H9 (cell line): ENCODE data around the gene KAT6B. TPM values are rescaled to one million over a fixed set of nuclear protein-coding genes. Genes with fewer than 3 reads are reported as not detected.

ENCODE experiments used
- DNase-seq: peaks from one replicate; pipeline ENCODE4 v3.0.0-alpha.2; 2017
- H2AFZ ChIP-seq: one replicate; pipeline ENCODE4 v1.6.1; 2013; ENCODE audit warnings: mild to moderate bottlenecking, low read length, control low read depth, moderate library complexity
- H2AK5ac ChIP-seq: 2 replicates; pipeline ENCODE4 v1.6.1; 2013; ENCODE audit warnings: low read length, control low read depth, mixed read lengths; ENCODE audit not compliant: insufficient read length
- H2BK120ac ChIP-seq: one replicate; pipeline ENCODE4 v1.6.1; 2013; ENCODE audit warnings: low read depth, mild to moderate bottlenecking, low read length, control low read depth, inconsistent platforms; ENCODE audit not compliant: poor library complexity, severe bottlenecking
- H2BK12ac ChIP-seq: 2 replicates; pipeline ENCODE4 v1.6.1; 2013; ENCODE audit warnings: low read length, control low read depth, mixed read lengths, low read depth; ENCODE audit not compliant: insufficient read length
- H2BK15ac ChIP-seq: 2 replicates; pipeline ENCODE4 v1.6.1; 2013; ENCODE audit warnings: low read depth, low read length, control low read depth
- H2BK20ac ChIP-seq: one replicate; pipeline ENCODE4 v1.6.1; 2013; ENCODE audit warnings: low read depth, mild to moderate bottlenecking, low read length, control low read depth, inconsistent platforms; ENCODE audit not compliant: poor library complexity, severe bottlenecking
- H2BK5ac ChIP-seq: 2 replicates; pipeline ENCODE4 v1.6.1; 2013; ENCODE audit warnings: low read length, control low read depth, mixed read lengths; ENCODE audit not compliant: insufficient read length
- H3K14ac ChIP-seq: 2 replicates; pipeline ENCODE4 v1.6.1; 2013; ENCODE audit warnings: low read length, control low read depth; ENCODE audit not compliant: insufficient read depth
- H3K18ac ChIP-seq: 2 replicates; pipeline ENCODE4 v1.6.1; 2013; ENCODE audit warnings: low read depth, mild to moderate bottlenecking, mixed read lengths, low read length, control low read depth; ENCODE audit not compliant: insufficient read length
- H3K23ac ChIP-seq: 2 replicates; pipeline ENCODE4 v1.6.1; 2013; ENCODE audit warnings: low read length, control low read depth, mixed read lengths, low read depth; ENCODE audit not compliant: insufficient read length
- H3K23me2 ChIP-seq: 2 replicates; pipeline ENCODE4 v1.6.1; 2013; ENCODE audit warnings: low read depth, mild to moderate bottlenecking, mixed read lengths, low read length, control low read depth; ENCODE audit not compliant: insufficient read length, poor library complexity, severe bottlenecking
- H3K27ac ChIP-seq: 2 replicates; pipeline ENCODE4 v1.5.1; 2013; ENCODE audit warnings: low read length, control low read depth, mixed read lengths, low read depth; ENCODE audit not compliant: insufficient read length
- H3K27me3 ChIP-seq: 2 replicates; pipeline ENCODE4 v1.6.1; 2013; ENCODE audit warnings: low read length, control low read depth, inconsistent platforms; ENCODE audit not compliant: insufficient read depth
- H3K4ac ChIP-seq: 2 replicates; pipeline ENCODE4 v1.6.1; 2013; ENCODE audit warnings: low read depth, mild to moderate bottlenecking, control low read depth, inconsistent platforms, low read length, moderate library complexity
- H3K4me1 ChIP-seq: 2 replicates; pipeline ENCODE4 v1.6.1; 2013; ENCODE audit warnings: low read length, control low read depth, inconsistent platforms; ENCODE audit not compliant: insufficient read depth
- H3K4me2 ChIP-seq: 2 replicates; pipeline ENCODE4 v1.6.1; 2013; ENCODE audit warnings: low read length, control low read depth, mixed read lengths; ENCODE audit not compliant: insufficient read length, insufficient read depth
- H3K56ac ChIP-seq: 2 replicates; pipeline ENCODE4 v1.6.1; 2013; ENCODE audit warnings: low read depth, mild to moderate bottlenecking, mixed read lengths, low read length, control low read depth; ENCODE audit not compliant: insufficient read length
- H3K79me1 ChIP-seq: 2 replicates; pipeline ENCODE4 v1.6.1; 2013; ENCODE audit warnings: low read depth, mild to moderate bottlenecking, moderate library complexity, low read length, control low read depth, inconsistent platforms; ENCODE audit not compliant: insufficient read depth, poor library complexity, severe bottlenecking
- H3K79me2 ChIP-seq: 2 replicates; pipeline ENCODE4 v1.6.1; 2013; ENCODE audit warnings: low read length, control low read depth, inconsistent platforms; ENCODE audit not compliant: insufficient read depth
- H3K9ac ChIP-seq: 2 replicates; pipeline ENCODE4 v1.6.1; 2013; ENCODE audit warnings: low read length, control low read depth, mixed read lengths; ENCODE audit not compliant: insufficient read length; ENCODE audit errors: extremely low read depth
- H3K9me3 ChIP-seq: one replicate; pipeline ENCODE4 v1.6.1; 2013; ENCODE audit warnings: low read depth, low read length, inconsistent platforms; ENCODE audit not compliant: control insufficient read depth
- H3T11ph ChIP-seq: one replicate; pipeline ENCODE4 v1.6.1; 2013; ENCODE audit warnings: mild to moderate bottlenecking, low read length, control low read depth, inconsistent platforms
- H4K20me1 ChIP-seq: one replicate; pipeline ENCODE4 v1.6.1; 2013; ENCODE audit not compliant: control insufficient read depth, insufficient read length, insufficient read depth
- H4K5ac ChIP-seq: 2 replicates; pipeline ENCODE4 v1.6.1; 2013; ENCODE audit warnings: low read depth, mild to moderate bottlenecking, mixed read lengths, low read length, control low read depth; ENCODE audit not compliant: insufficient read length
- H4K8ac ChIP-seq: replicated peaks from 2 replicates; pipeline ENCODE4 v1.6.1; 2013; ENCODE audit warnings: low read length, control low read depth, mixed read lengths, low read depth; ENCODE audit not compliant: insufficient read length
- H4K91ac ChIP-seq: 2 replicates; pipeline ENCODE4 v1.6.1; 2013; ENCODE audit warnings: low read depth, mild to moderate bottlenecking, moderate library complexity, mixed read lengths, low read length, control low read depth; ENCODE audit not compliant: insufficient read length
- H3K27ac Mint-ChIP-seq, 3 experiments: 2 replicates in 2 of 3; 3 replicates in 1 of 3; pipeline ENCODE4 v1.8.0; 2020 to 2021; ENCODE audit warnings: mixed read lengths in 3 of 3, mild to moderate bottlenecking in 1 of 3, moderate library complexity in 1 of 3
- H3K27me3 Mint-ChIP-seq: 2 replicates; pipeline ENCODE4 v1.8.0; 2021; ENCODE audit warnings: low read depth, mild to moderate bottlenecking, moderate library complexity, mixed read lengths
- H3K36me3 Mint-ChIP-seq, 3 experiments: 2 replicates in 2 of 3; 3 replicates in 1 of 3; pipeline ENCODE4 v1.8.0; 2020 to 2021; ENCODE audit warnings: low read depth in 3 of 3, mixed read lengths in 3 of 3; ENCODE audit not compliant: insufficient read depth in 1 of 3
- H3K4me1 Mint-ChIP-seq, 2 experiments: 2 replicates each; pipeline ENCODE4 v1.8.0; 2020; ENCODE audit warnings: mixed read lengths in 2 of 2
- H3K4me3 Mint-ChIP-seq, 2 experiments: 2 replicates in 1 of 2; 3 replicates in 1 of 2; pipeline ENCODE4 v1.8.0; 2020 to 2021; ENCODE audit warnings: mild to moderate bottlenecking in 2 of 2, mixed read lengths in 2 of 2, moderate library complexity in 1 of 2
- H3K9me3 Mint-ChIP-seq, 2 experiments: 2 replicates in 1 of 2; 3 replicates in 1 of 2; pipeline ENCODE4 v1.8.0; 2020; ENCODE audit warnings: mild to moderate bottlenecking in 2 of 2, mixed read lengths in 2 of 2, moderate library complexity in 1 of 2
- WGBS: extraction: QIAGEN DNeasy Blood & Tissue Kit; methylation state at CpG from one replicate; pipeline ENCODE4 v1.1.7; 2013; ENCODE audit warnings: missing lambda C conversion rate, low lambda C conversion rate, mixed read lengths; ENCODE audit not compliant: insufficient read length; ENCODE audit errors: extremely low coverage; 5-methylcytosine and 5-hydroxymethylcytosine counted together
- total RNA-seq: library from RNA; stranded (reverse); gene quantifications from 2 replicates; pipeline ENCODE4 v1.2.1, GENCODE V29; 2021
- TF ChIP-seq, protein P1 (sequence below): fragments of 200-600 bp; sonication (generic); conservative IDR thresholded peaks from 3 replicates; pipeline ENCODE4 v1.8.0; 2021; ENCODE audit warnings: antibody characterized with exemption, mild to moderate bottlenecking

Gene KAT6B
- total RNA-seq, 1 experiment from 2014 or later: 34.2 TPM

DNA sequence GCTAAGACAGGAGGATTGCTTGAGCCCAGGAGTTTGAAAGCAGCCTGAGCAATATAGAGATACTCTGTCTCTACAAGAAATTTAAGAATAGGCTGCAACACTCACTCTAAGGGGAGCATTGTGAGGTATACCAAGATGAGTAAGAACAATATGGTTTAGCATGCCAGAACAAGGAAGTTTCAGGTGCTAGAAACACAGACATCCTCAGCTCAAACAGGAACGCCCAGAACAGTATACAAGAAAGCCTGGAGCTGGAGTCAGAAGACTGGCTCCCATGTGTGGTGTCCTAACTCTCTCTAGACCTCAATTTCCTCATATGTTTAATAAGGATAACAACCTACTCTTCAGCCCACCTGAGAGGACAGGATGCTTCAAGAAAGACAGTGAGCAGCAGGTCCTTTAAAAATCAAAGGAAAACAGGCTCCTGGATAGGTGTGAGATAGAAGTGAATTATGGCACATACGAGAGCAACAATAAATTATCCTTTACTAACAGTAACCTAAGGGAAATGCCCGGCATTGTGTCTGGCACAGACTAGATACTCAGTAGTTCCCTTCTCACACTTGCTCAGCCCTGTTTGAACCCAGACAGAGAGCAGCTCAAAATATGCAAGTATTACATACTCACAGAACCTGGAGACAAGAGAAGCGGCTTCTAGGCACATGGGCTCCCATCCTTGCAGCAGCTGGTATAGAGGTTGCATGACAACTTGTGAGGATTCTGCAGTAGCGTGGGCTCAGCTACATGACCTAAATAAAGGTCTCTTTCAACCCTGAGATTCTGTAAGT, 45.4 kb downstream of the KAT6B start:
- H3K27me3 ChIP-seq: no peaks in the 10 kb centered on the region
- no peak overlapping the region for H3K27ac ChIP-seq
- H3K9ac ChIP-seq: no peak overlapping the region
- no peak overlapping the region for H2AFZ ChIP-seq
- no peaks in the 10 kb centered on the region for H3K79me2 ChIP-seq
- no peaks in the 10 kb centered on the region for H4K20me1 ChIP-seq
- H2BK15ac ChIP-seq: no peak overlapping the region
- no CpG with 5 or more reads among the region's 5 CpGs for WGBS
- Mint-ChIP-seq H3K27ac (peak overlapping the region in 1 of 3 experiments; percentile 76; a peak in 2 of 7 replicates), H3K27me3 (no peaks in the 10 kb centered on the region), H3K4me3 (no peak overlapping the region), H3K36me3 (no peaks in the 10 kb centered on the region), H3K9me3 (no peaks in the 10 kb centered on the region), H3K4me1 (peaks cover 22 to 31% of the 10 kb centered on the region in 2 experiments)
- no peak overlapping the region for H2BK12ac ChIP-seq
- H4K91ac ChIP-seq: no peak overlapping the region
- H3K23ac ChIP-seq: no peak overlapping the region
- peak overlapping the region; percentile 61 for H2BK120ac ChIP-seq
- no peak overlapping the region for H3K4ac ChIP-seq
- no peaks in the 10 kb centered on the region for H3K79me1 ChIP-seq
- H3K14ac ChIP-seq: no peak overlapping the region
- DNase-seq: no peak
- H4K8ac ChIP-seq: no peak overlapping the region
- H3K9me3 ChIP-seq: no peaks in the 10 kb centered on the region
- H2BK5ac ChIP-seq: no peak overlapping the region
- H2BK20ac ChIP-seq: no peak overlapping the region
- no peaks in the 10 kb centered on the region for H3K23me2 ChIP-seq
- H2AK5ac ChIP-seq: no peak overlapping the region
- H4K5ac ChIP-seq: no peak overlapping the region
- peaks cover 3% of the 10 kb centered on the region; the same call in 1 of the 2 replicates for H3K4me1 ChIP-seq
- H3K56ac ChIP-seq: no peak overlapping the region
- TF ChIP-seq, protein P1, sequence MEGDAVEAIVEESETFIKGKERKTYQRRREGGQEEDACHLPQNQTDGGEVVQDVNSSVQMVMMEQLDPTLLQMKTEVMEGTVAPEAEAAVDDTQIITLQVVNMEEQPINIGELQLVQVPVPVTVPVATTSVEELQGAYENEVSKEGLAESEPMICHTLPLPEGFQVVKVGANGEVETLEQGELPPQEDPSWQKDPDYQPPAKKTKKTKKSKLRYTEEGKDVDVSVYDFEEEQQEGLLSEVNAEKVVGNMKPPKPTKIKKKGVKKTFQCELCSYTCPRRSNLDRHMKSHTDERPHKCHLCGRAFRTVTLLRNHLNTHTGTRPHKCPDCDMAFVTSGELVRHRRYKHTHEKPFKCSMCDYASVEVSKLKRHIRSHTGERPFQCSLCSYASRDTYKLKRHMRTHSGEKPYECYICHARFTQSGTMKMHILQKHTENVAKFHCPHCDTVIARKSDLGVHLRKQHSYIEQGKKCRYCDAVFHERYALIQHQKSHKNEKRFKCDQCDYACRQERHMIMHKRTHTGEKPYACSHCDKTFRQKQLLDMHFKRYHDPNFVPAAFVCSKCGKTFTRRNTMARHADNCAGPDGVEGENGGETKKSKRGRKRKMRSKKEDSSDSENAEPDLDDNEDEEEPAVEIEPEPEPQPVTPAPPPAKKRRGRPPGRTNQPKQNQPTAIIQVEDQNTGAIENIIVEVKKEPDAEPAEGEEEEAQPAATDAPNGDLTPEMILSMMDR: no peak
- H3K18ac ChIP-seq: no peak overlapping the region
- no peak overlapping the region for H3T11ph ChIP-seq
- H3K4me2 ChIP-seq: no peak overlapping the region
